ENCODE measurements around the gene CNIH2.

CNIH2 gene

GRCh38 chr11:66231561-66231960, 46.4 kb upstream of the CNIH2 start:
- H2BK5ac ChIP-seq (ENCODE audit: low read depth, low read length, poor library complexity, severe bottlenecking), result no peak overlapping the region
- no peak overlapping the region for H2BK12ac ChIP-seq (ENCODE audit: low read length in 2 of 2)
- H3K14ac ChIP-seq (ENCODE audit: low read length in 2 of 2), result no peak overlapping the region
- no peak for DNase-seq
- no peak overlapping the region for H3K23ac ChIP-seq (ENCODE audit: low read length in 2 of 2)
- no peak overlapping the region for H2AFZ ChIP-seq (ENCODE audit: low read depth, low read length)
- no peaks in the 10 kb centered on the region for H3K9me3 ChIP-seq (ENCODE audit: control insufficient read depth, low read length)
- H3K27ac ChIP-seq (ENCODE audit: low read length, poor library complexity, severe bottlenecking), result no peak overlapping the region
- H2AK5ac ChIP-seq (ENCODE audit: low read length, severe bottlenecking), result no peak overlapping the region
- peaks cover 76 to 80% of the 10 kb centered on the region in 2 experiments for H3K36me3 ChIP-seq (ENCODE audit: control insufficient read depth in 1 of 2, insufficient read depth in 2 of 2, low read depth in 1 of 2, low read length in 2 of 2)
- H3K18ac ChIP-seq (ENCODE audit: low read depth in 1 of 2, low read length in 2 of 2), result no peak overlapping the region
- H2BK120ac ChIP-seq (ENCODE audit: low read depth, low read length), result no peak overlapping the region
- H3K4me3 ChIP-seq (ENCODE audit: insufficient read depth in 1 of 2, low read depth in 1 of 2, low read length in 2 of 2), result no peak overlapping the region
- H3K4me2 ChIP-seq (ENCODE audit: low read length, poor library complexity, severe bottlenecking), result no peak overlapping the region
- H3K4ac ChIP-seq (ENCODE audit: low read depth in 1 of 2, low read length in 2 of 2), result no peak overlapping the region
- no peak overlapping the region for H2BK15ac ChIP-seq (ENCODE audit: low read depth, poor library complexity, severe bottlenecking)
- no peak overlapping the region for H4K91ac ChIP-seq (ENCODE audit: low read length)
- WGBS, result 97% methylated on average over 7 of the region's 7 CpGs
- H3K9ac ChIP-seq (ENCODE audit: low read length), result no peak overlapping the region
- H3K79me1 ChIP-seq (replicated peaks; ENCODE audit: low read length, poor library complexity, severe bottlenecking), result no peaks in the 10 kb centered on the region
- H3K4me1 ChIP-seq (ENCODE audit: control insufficient read depth, insufficient read depth, low read depth, low read length), result peaks cover 5% of the 10 kb centered on the region
- H3K27me3 ChIP-seq (ENCODE audit: control insufficient read depth in 1 of 2, insufficient read depth in 1 of 2, low read length in 2 of 2), result no peaks in the 10 kb centered on the region
- no peak overlapping the region for H4K8ac ChIP-seq (ENCODE audit: low read length)

GRCh38 chr11:66232769-66233168, 45.2 kb upstream of the CNIH2 start:
- H2BK15ac ChIP-seq (ENCODE audit: low read depth, poor library complexity, severe bottlenecking), result no peak overlapping the region
- 93% methylated on average over 11 of the region's 11 CpGs for WGBS

GRCh38 chr11:66233301-66233700, 44.7 kb upstream of the CNIH2 start:
- Histone ChIP-seq H3K18ac (ENCODE audit: low read depth in 1 of 2, low read length in 2 of 2) (no peak overlapping the region), H3K4ac (ENCODE audit: low read depth in 1 of 2, low read length in 2 of 2) (no peak overlapping the region), H2BK5ac (ENCODE audit: low read depth, low read length, poor library complexity, severe bottlenecking) (no peak overlapping the region), H3K4me3 (ENCODE audit: insufficient read depth in 1 of 2, low read depth in 1 of 2, low read length in 2 of 2) (no peak overlapping the region), H3K79me1 (replicated peaks; ENCODE audit: low read length, poor library complexity, severe bottlenecking) (no peaks in the 10 kb centered on the region), H2BK12ac (ENCODE audit: low read length in 2 of 2) (no peak overlapping the region), H2AK5ac (ENCODE audit: low read length, severe bottlenecking) (no peak overlapping the region), H3K27me3 (ENCODE audit: control insufficient read depth in 1 of 2, insufficient read depth in 1 of 2, low read length in 2 of 2) (no peaks in the 10 kb centered on the region), H2BK15ac (ENCODE audit: low read depth, poor library complexity, severe bottlenecking) (no peak overlapping the region), H4K8ac (ENCODE audit: low read length) (no peak overlapping the region), H3K9me3 (ENCODE audit: control insufficient read depth, low read length) (no peaks in the 10 kb centered on the region), H2BK120ac (ENCODE audit: low read depth, low read length) (no peak overlapping the region), H3K36me3 (ENCODE audit: control insufficient read depth in 1 of 2, insufficient read depth in 2 of 2, low read depth in 1 of 2, low read length in 2 of 2) (peaks cover 79 to 82% of the 10 kb centered on the region in 2 experiments), H3K27ac (ENCODE audit: low read length, poor library complexity, severe bottlenecking) (no peak overlapping the region), H2AFZ (ENCODE audit: low read depth, low read length) (no peak overlapping the region), H3K9ac (ENCODE audit: low read length) (no peak overlapping the region), H3K14ac (ENCODE audit: low read length in 2 of 2) (no peak overlapping the region), H3K23ac (ENCODE audit: low read length in 2 of 2) (no peak overlapping the region), H3K4me1 (ENCODE audit: control insufficient read depth, insufficient read depth, low read depth, low read length) (peaks cover 5% of the 10 kb centered on the region), H3K4me2 (ENCODE audit: low read length, poor library complexity, severe bottlenecking) (no peak overlapping the region), H4K91ac (ENCODE audit: low read length) (no peak overlapping the region)
- 98% methylated on average over 5 of the region's 5 CpGs for WGBS
- DNase-seq, result no peak

More at GRCh38 chr11:66232769-66233168, 45.2 kb upstream of the CNIH2 start:
- H2BK12ac ChIP-seq (ENCODE audit: low read length in 2 of 2), result no peak overlapping the region
- no peaks in the 10 kb centered on the region for H3K79me1 ChIP-seq (replicated peaks; ENCODE audit: low read length, poor library complexity, severe bottlenecking)
- H2BK120ac ChIP-seq (ENCODE audit: low read depth, low read length), result no peak overlapping the region
- no peak overlapping the region for H2AFZ ChIP-seq (ENCODE audit: low read depth, low read length)
- no peak overlapping the region for H3K9ac ChIP-seq (ENCODE audit: low read length)
- H3K36me3 ChIP-seq (ENCODE audit: control insufficient read depth in 1 of 2, insufficient read depth in 2 of 2, low read depth in 1 of 2, low read length in 2 of 2), result peaks cover 80 to 82% of the 10 kb centered on the region in 2 experiments
- H3K27me3 ChIP-seq (ENCODE audit: control insufficient read depth in 1 of 2, insufficient read depth in 1 of 2, low read length in 2 of 2), result no peaks in the 10 kb centered on the region
- H3K23ac ChIP-seq (ENCODE audit: low read length in 2 of 2), result no peak overlapping the region
- no peak overlapping the region for H4K8ac ChIP-seq (ENCODE audit: low read length)
- no peak for DNase-seq
- H3K4me1 ChIP-seq (ENCODE audit: control insufficient read depth, insufficient read depth, low read depth, low read length), result peaks cover 5% of the 10 kb centered on the region
- no peaks in the 10 kb centered on the region for H3K9me3 ChIP-seq (ENCODE audit: control insufficient read depth, low read length)
- H2BK5ac ChIP-seq (ENCODE audit: low read depth, low read length, poor library complexity, severe bottlenecking), result no peak overlapping the region
- no peak overlapping the region for H3K4me2 ChIP-seq (ENCODE audit: low read length, poor library complexity, severe bottlenecking)
- no peak overlapping the region for H3K27ac ChIP-seq (ENCODE audit: low read length, poor library complexity, severe bottlenecking)
- no peak overlapping the region for H3K4ac ChIP-seq (ENCODE audit: low read depth in 1 of 2, low read length in 2 of 2)
- no peak overlapping the region for H3K14ac ChIP-seq (ENCODE audit: low read length in 2 of 2)
- H3K4me3 ChIP-seq (ENCODE audit: insufficient read depth in 1 of 2, low read depth in 1 of 2, low read length in 2 of 2), result no peak overlapping the region
- no peak overlapping the region for H3K18ac ChIP-seq (ENCODE audit: low read depth in 1 of 2, low read length in 2 of 2)
- no peak overlapping the region for H2AK5ac ChIP-seq (ENCODE audit: low read length, severe bottlenecking)
- H4K91ac ChIP-seq (ENCODE audit: low read length), result no peak overlapping the region

- Histone ChIP-seq H3K4me1 (ENCODE audit: control insufficient read depth, insufficient read depth, low read depth, low read length) (peaks cover 4% of the 10 kb centered on the region), H3K23ac (ENCODE audit: low read length in 2 of 2) (no peak overlapping the region), H3K27ac (ENCODE audit: low read length, poor library complexity, severe bottlenecking) (no peak overlapping the region), H2AK5ac (ENCODE audit: low read length, severe bottlenecking) (no peak overlapping the region), H2AFZ (ENCODE audit: low read depth, low read length) (no peak overlapping the region), H3K4me3 (ENCODE audit: insufficient read depth in 1 of 2, low read depth in 1 of 2, low read length in 2 of 2) (no peak overlapping the region), H3K79me1 (replicated peaks; ENCODE audit: low read length, poor library complexity, severe bottlenecking) (no peaks in the 10 kb centered on the region), H3K4ac (ENCODE audit: low read depth in 1 of 2, low read length in 2 of 2) (no peak overlapping the region), H3K36me3 (ENCODE audit: control insufficient read depth in 1 of 2, insufficient read depth in 2 of 2, low read depth in 1 of 2, low read length in 2 of 2) (peaks cover 91 to 94% of the 10 kb centered on the region in 2 experiments), H2BK5ac (ENCODE audit: low read depth, low read length, poor library complexity, severe bottlenecking) (no peak overlapping the region), H3K4me2 (ENCODE audit: low read length, poor library complexity, severe bottlenecking) (no peak overlapping the region), H4K91ac (ENCODE audit: low read length) (no peak overlapping the region), H3K18ac (ENCODE audit: low read depth in 1 of 2, low read length in 2 of 2) (no peak overlapping the region), H2BK120ac (ENCODE audit: low read depth, low read length) (no peak overlapping the region), H3K14ac (ENCODE audit: low read length in 2 of 2) (no peak overlapping the region), H2BK15ac (ENCODE audit: low read depth, poor library complexity, severe bottlenecking) (no peak overlapping the region), H2BK12ac (ENCODE audit: low read length in 2 of 2) (no peak overlapping the region), H4K8ac (ENCODE audit: low read length) (no peak overlapping the region), H3K9ac (ENCODE audit: low read length) (no peak overlapping the region), H3K9me3 (ENCODE audit: control insufficient read depth, low read length) (no peaks in the 10 kb centered on the region), H3K27me3 (ENCODE audit: control insufficient read depth in 1 of 2, insufficient read depth in 1 of 2, low read length in 2 of 2) (no peaks in the 10 kb centered on the region)
- WGBS, result 99% methylated on average over 6 of the region's 11 CpGs
- DNase-seq, result no peak
Measured at GRCh38 chr11:66235141-66235540, 42.8 kb upstream of the CNIH2 start.

All from mesenchymal stem cell (in vitro differentiated cells and primary cell).